GM12873 (cell line): Measurements from ENCODE around the gene SDK2.

ENCODE experiments used
- CTCF ChIP-seq: IDR thresholded peaks from 2 replicates; pipeline ENCODE4 v1.5.1; 2012; ENCODE audit warnings: low read depth, mild to moderate bottlenecking, moderate library complexity, low read length, control low read depth; ENCODE audit not compliant: insufficient read depth; ENCODE audit errors: missing control alignments

SDK2 gene

DNA sequence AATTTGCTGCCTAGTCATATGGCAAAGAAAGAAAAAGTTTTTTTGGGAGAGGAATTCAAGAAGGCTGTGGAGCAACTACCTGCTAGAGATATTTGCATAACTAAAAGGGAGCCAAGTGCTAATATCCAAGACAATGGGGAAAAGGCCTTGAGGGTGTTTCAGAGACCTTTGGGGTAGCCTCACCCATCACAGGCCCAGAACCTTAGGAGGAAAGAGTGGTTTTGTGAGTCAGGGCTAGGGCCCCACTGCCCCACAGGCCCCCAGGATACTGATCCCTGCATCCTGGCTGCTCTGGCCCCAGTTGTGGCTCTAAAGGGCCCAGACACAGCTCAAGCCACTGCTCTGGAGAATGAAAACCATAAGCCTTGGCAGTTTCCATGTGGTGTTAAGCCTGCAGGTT is 41.9 kb upstream of the SDK2 start:
- TF ChIP-seq CTCF, result no peak

DNA sequence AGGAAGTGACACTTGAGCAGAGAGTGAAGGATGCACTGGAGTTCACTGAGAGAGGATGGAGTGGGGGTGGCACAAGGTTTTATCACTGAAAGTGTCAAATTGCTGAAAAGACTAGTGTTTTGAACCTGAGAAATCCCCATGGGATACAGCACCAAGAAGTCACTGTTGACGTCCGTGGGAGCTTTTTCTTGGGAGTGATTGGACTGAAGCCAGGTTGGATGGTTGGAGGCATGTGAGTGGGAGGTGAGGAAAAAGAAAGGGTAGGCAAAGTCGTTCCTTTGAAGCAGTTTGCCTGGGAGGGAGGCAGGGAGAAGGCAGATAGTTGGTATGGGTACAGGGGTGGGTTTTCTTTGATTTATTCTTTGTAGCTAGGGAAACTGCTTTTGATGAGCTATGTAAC is 39.9 kb upstream of the SDK2 start:
- no peak for TF ChIP-seq CTCF

GRCh38 chr17:73683771-73684170 is 39.5 kb upstream of the SDK2 start:
- no peak for TF ChIP-seq CTCF

- TF ChIP-seq CTCF, result no peak
These were observed 37.7 kb upstream of the SDK2 start for GRCh38 chr17:73681946-73682345.

DNA sequence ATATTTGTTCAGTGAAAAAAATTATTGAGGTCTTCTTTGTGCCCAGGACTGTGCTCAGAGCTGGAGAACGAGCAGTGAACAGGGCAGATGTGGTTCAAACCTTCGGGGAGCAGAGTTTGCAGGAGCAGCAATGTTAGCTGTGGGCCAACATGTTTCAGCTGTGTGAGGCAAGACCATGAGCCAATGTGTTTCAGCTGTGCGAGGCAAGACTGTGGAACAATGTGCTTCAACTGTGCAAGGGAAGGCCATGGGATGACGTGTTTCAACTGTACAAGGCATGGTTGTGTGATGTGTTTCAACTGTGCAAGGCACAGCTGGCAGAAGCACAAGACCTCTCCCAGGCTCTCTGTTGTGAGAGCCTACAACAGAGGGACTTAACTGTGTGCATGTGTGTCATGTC is 35.2 kb upstream of the SDK2 start:
- TF ChIP-seq CTCF, result no peak

GRCh38 chr17:73678999-73679398 is 34.8 kb upstream of the SDK2 start:
- TF ChIP-seq CTCF, result no peak

GRCh38 chr17:73669771-73670170 is 25.5 kb upstream of the SDK2 start:
- no peak for TF ChIP-seq CTCF
